Right lobe of liver (tissue), 4 donors: ENCODE data around the gene PTPRM.

Experiments used
- CTCF ChIP-seq, 4 donors: fragments of 200-600 bp in 3 of 4; fragments of 450-650 bp in 1 of 4; IDR thresholded peaks; one replicate each; pipeline versions ENCODE4 v1.5.1 to v1.8.0; 2016 to 2022; ENCODE audit warnings: antibody characterized with exemption in 4 of 4, mild to moderate bottlenecking in 2 of 4
- POLR2A ChIP-seq: fragments of 450-650 bp; IDR thresholded peaks from one replicate; pipeline ENCODE4 v1.6.1; 2017; ENCODE audit warnings: antibody characterized with exemption, mild to moderate bottlenecking
- donor health status: DM: no; HTN: no; CAD: no.
- donor health status: DM: no; HTN: no; CAD: no.
- donor health status: DM: no; HTN: yes; CAD: no.

- TF ChIP-seq CTCF (IDR thresholded peaks at IDR 0.05) = no peak
- TF ChIP-seq POLR2A = no peak
Measured at GRCh38 chr18:8080092-8080491, 513.0 kb downstream of the PTPRM start.
